Astrocyte (in vitro differentiated cells and primary cell): ENCODE results near the gene MOB3C. TPM values are rescaled to one million over a fixed set of nuclear protein-coding genes. Genes with fewer than 3 reads are reported as not detected.

Experiments
- DNase-seq: peaks from one replicate; pipeline ENCODE4 v3.0.0-alpha.2; 2010; ENCODE audit warnings: low read depth
- FAIRE-seq: peaks from 2 replicates; lab custom pipeline; 2011; peaks lifted over from hg19 to GRCh38; lab: Jason Lieb, UNC
- H2AFZ ChIP-seq: 2 replicates; pipeline ENCODE4 v1.6.0; 2012; ENCODE audit warnings: low read depth, low read length, inconsistent platforms
- H3K27ac ChIP-seq: 2 replicates; pipeline ENCODE4 v1.5.1; 2011; ENCODE audit warnings: low read depth, low read length, inconsistent platforms
- H3K27me3 ChIP-seq: 2 replicates; pipeline ENCODE4 v1.6.0; 2011; ENCODE audit warnings: low read length, inconsistent platforms; ENCODE audit not compliant: insufficient read depth
- H3K36me3 ChIP-seq: 2 replicates; pipeline ENCODE4 v1.5.1; 2011; ENCODE audit warnings: low read length, inconsistent platforms; ENCODE audit not compliant: insufficient read depth
- H3K4me1 ChIP-seq: 2 replicates; pipeline ENCODE4 v1.5.1; 2011; ENCODE audit warnings: low read length, inconsistent platforms; ENCODE audit not compliant: insufficient read depth
- H3K4me2 ChIP-seq: 2 replicates; pipeline ENCODE4 v1.6.0; 2012; ENCODE audit warnings: low read length, inconsistent platforms
- H3K4me3 ChIP-seq: 2 replicates; pipeline ENCODE4 v1.5.1; 2011; ENCODE audit warnings: low read depth, mild to moderate bottlenecking, low read length, inconsistent platforms; ENCODE audit not compliant: insufficient read depth
- H3K79me2 ChIP-seq: 2 replicates; pipeline ENCODE4 v1.6.0; 2012; ENCODE audit warnings: mild to moderate bottlenecking, low read length, inconsistent platforms; ENCODE audit not compliant: insufficient read depth
- H3K9ac ChIP-seq: 2 replicates; pipeline ENCODE4 v1.6.0; 2012; ENCODE audit warnings: mild to moderate bottlenecking, low read length, inconsistent platforms
- H3K9me3 ChIP-seq: 2 replicates; pipeline ENCODE4 v1.5.1; 2012; ENCODE audit warnings: low read depth, mild to moderate bottlenecking, low read length, inconsistent platforms; ENCODE audit not compliant: insufficient read depth
- H4K20me1 ChIP-seq: 2 replicates; pipeline ENCODE4 v1.6.0; 2012; ENCODE audit warnings: low read length, inconsistent platforms; ENCODE audit not compliant: insufficient read depth
- H3K27ac Mint-ChIP-seq: one replicate; pipeline ENCODE4 v1.8.0; 2021; ENCODE audit warnings: mild to moderate bottlenecking, mixed read lengths; ENCODE audit not compliant: unreplicated experiment
- H3K27me3 Mint-ChIP-seq: one replicate; pipeline ENCODE4 v1.8.0; 2021; ENCODE audit warnings: low read depth, mixed read lengths; ENCODE audit not compliant: unreplicated experiment
- H3K36me3 Mint-ChIP-seq: one replicate; pipeline ENCODE4 v1.8.0; 2021; ENCODE audit warnings: low read depth, mixed read lengths; ENCODE audit not compliant: unreplicated experiment
- H3K4me1 Mint-ChIP-seq: one replicate; pipeline ENCODE4 v1.8.0; 2021; ENCODE audit warnings: low read depth, mixed read lengths; ENCODE audit not compliant: unreplicated experiment
- H3K4me3 Mint-ChIP-seq: one replicate; pipeline ENCODE4 v1.8.0; 2021; ENCODE audit warnings: mild to moderate bottlenecking, moderate library complexity, mixed read lengths; ENCODE audit not compliant: unreplicated experiment
- H3K9me3 Mint-ChIP-seq: one replicate; pipeline ENCODE4 v1.8.0; 2021; ENCODE audit warnings: mild to moderate bottlenecking, mixed read lengths; ENCODE audit not compliant: unreplicated experiment
- EZH2 ChIP-seq: IDR thresholded peaks from 2 replicates; pipeline ENCODE4 v1.6.1; 2012; ENCODE audit warnings: mild to moderate bottlenecking, low read length, inconsistent platforms; ENCODE audit not compliant: insufficient read depth
- total RNA-seq: library from RNA; stranded (reverse); gene quantifications from 2 replicates; pipeline ENCODE4 v1.2.1, GENCODE V29; 2021
- TF ChIP-seq, protein P1 (sequence below): IDR thresholded peaks from 2 replicates; pipeline ENCODE4 v1.5.1; 2011; ENCODE audit warnings: low read depth, mild to moderate bottlenecking, inconsistent platforms, low read length, moderate library complexity; ENCODE audit not compliant: insufficient read depth

MOB3C gene
- total RNA-seq, 1 donor from 2014 or later, result 4.8 TPM

DNA sequence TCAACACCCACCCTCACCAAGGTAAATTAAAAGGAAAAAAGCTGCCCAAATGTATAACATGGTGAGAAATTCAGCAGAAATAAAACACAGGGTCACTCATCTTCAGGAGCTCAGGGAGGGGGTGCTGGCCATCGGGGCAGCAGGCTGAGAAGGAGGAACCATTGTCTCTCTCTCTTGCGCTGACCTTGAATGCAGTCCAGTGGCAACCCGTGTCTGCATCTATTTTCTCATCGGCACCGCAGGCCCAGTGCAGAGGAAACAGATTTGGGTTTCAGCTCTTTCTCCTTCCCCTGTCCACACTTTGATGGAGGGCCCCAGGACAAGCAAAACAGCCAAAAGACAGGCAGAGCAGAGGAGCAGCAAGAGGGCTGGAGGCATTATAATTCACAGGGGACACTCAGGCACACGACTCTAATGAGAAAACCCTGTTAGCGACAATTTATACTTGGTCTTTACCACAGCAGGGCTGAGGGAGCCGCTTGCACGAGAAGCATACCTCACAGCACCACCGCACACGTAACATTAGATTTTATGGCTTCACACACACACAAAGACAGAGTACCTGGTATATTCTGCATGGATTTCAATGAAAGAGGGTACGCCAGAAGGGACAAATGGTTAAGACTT lies 31.2 kb downstream of the MOB3C start:
- Histone ChIP-seq H2AFZ (no peak overlapping the region), H4K20me1 (no peaks in the 10 kb centered on the region), H3K9ac (no peak overlapping the region), H3K27ac (no peak overlapping the region), H3K4me3 (no peak overlapping the region), H3K4me1 (no peaks in the 10 kb centered on the region), H3K79me2 (no peaks in the 10 kb centered on the region), H3K4me2 (no peak overlapping the region), H3K36me3 (peaks cover 5% of the 10 kb centered on the region), H3K27me3 (no peaks in the 10 kb centered on the region), H3K9me3 (no peaks in the 10 kb centered on the region)
- TF ChIP-seq, protein P1, sequence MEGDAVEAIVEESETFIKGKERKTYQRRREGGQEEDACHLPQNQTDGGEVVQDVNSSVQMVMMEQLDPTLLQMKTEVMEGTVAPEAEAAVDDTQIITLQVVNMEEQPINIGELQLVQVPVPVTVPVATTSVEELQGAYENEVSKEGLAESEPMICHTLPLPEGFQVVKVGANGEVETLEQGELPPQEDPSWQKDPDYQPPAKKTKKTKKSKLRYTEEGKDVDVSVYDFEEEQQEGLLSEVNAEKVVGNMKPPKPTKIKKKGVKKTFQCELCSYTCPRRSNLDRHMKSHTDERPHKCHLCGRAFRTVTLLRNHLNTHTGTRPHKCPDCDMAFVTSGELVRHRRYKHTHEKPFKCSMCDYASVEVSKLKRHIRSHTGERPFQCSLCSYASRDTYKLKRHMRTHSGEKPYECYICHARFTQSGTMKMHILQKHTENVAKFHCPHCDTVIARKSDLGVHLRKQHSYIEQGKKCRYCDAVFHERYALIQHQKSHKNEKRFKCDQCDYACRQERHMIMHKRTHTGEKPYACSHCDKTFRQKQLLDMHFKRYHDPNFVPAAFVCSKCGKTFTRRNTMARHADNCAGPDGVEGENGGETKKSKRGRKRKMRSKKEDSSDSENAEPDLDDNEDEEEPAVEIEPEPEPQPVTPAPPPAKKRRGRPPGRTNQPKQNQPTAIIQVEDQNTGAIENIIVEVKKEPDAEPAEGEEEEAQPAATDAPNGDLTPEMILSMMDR, result no peak
- no peak for TF ChIP-seq EZH2
- H3K27me3 Mint-ChIP-seq, result no peaks in the 10 kb centered on the region
- H3K27ac Mint-ChIP-seq, result no peak overlapping the region
- FAIRE-seq (no peak), DNase-seq (no peak)
- H3K36me3 Mint-ChIP-seq, result peaks cover 44% of the 10 kb centered on the region
- H3K4me3 Mint-ChIP-seq, result no peak overlapping the region
- H3K4me1 Mint-ChIP-seq, result peaks cover 8% of the 10 kb centered on the region
- H3K9me3 Mint-ChIP-seq, result peaks cover 17% of the 10 kb centered on the region

DNA sequence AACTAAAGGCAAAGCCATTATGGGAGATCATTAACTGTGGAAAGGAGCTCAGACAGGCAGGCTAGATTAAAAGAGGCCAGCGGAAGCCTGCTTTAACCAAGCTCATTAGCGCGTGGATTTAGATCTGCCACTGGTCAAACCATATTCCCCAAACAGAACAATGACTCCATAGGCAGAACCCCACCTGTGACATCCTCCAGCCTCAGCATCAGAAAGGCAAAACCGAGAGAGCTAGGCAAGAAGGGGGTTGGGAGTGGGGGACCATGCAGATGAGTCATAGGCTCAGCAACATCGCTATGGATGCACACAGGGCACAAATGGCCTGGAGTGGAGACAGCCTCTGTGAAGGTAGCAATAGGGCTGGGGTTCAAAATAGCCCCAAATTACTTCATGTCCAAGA lies 33.1 kb downstream of the MOB3C start:
- no peak for TF ChIP-seq EZH2
- TF ChIP-seq, protein P1, result no peak
- H3K9me3 ChIP-seq, result no peaks in the 10 kb centered on the region
- H2AFZ ChIP-seq, result no peak overlapping the region
- H4K20me1 ChIP-seq, result no peaks in the 10 kb centered on the region
- FAIRE-seq (no peak), DNase-seq (no peak)
- no peaks in the 10 kb centered on the region for H3K4me1 ChIP-seq
- Mint-ChIP-seq H3K27me3 (no peaks in the 10 kb centered on the region), H3K4me3 (no peak overlapping the region), H3K4me1 (peaks cover 8% of the 10 kb centered on the region), H3K9me3 (no peaks in the 10 kb centered on the region), H3K36me3 (peaks cover 34% of the 10 kb centered on the region), H3K27ac (no peak overlapping the region)
- H3K36me3 ChIP-seq, result peaks cover 7% of the 10 kb centered on the region
- no peak overlapping the region for H3K4me3 ChIP-seq
- H3K9ac ChIP-seq, result no peak overlapping the region
- H3K4me2 ChIP-seq, result no peak overlapping the region
- no peaks in the 10 kb centered on the region for H3K79me2 ChIP-seq
- no peak overlapping the region for H3K27ac ChIP-seq
- no peaks in the 10 kb centered on the region for H3K27me3 ChIP-seq

DNA sequence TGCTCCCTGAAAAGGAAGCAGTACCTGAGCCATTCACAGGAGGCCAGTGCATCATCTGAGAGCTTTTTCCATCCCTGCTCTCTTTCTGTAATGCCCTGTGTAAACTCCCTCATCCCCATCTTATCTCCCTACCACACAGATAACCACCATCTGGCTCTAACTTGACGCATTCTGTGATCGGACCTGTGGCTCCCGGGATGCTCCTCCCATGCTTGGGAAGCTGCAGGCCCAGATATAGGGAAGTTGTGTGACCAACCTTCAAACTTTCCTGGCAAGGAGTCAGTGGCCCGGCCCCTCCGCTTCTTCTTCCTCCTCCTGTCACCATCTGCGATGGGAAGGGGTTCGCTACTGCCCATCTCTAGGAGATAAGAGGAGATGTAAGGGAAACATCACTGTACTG lies 33.6 kb downstream of the MOB3C start:
- Histone ChIP-seq H3K4me2 (no peak overlapping the region), H3K36me3 (peaks cover 7% of the 10 kb centered on the region), H3K9me3 (no peaks in the 10 kb centered on the region), H4K20me1 (no peaks in the 10 kb centered on the region), H3K27me3 (no peaks in the 10 kb centered on the region), H3K4me1 (no peaks in the 10 kb centered on the region), H3K27ac (no peak overlapping the region), H2AFZ (no peak overlapping the region), H3K4me3 (no peak overlapping the region), H3K79me2 (no peaks in the 10 kb centered on the region), H3K9ac (no peak overlapping the region)
- FAIRE-seq (no peak), DNase-seq (no peak)
- Mint-ChIP-seq H3K4me3 (no peak overlapping the region), H3K27me3 (no peaks in the 10 kb centered on the region), H3K4me1 (peaks cover 8% of the 10 kb centered on the region), H3K36me3 (peaks cover 37% of the 10 kb centered on the region), H3K9me3 (no peaks in the 10 kb centered on the region), H3K27ac (no peak overlapping the region)
- TF ChIP-seq, protein P1, result no peak
- no peak for TF ChIP-seq EZH2
